Activated gamma-delta T cell treated with Interleukin-2 at 50 U/mL for 16 hours (primary cell): Measurements from ENCODE around the gene OR51F1.
"Not testable (repeated sequence)": the region's sequence is repeated elsewhere in the genome, so short reads cannot be mapped to it uniquely, and the experiment has no call there.

ENCODE experiments used
- DNase-seq: peaks from one replicate; pipeline ENCODE4 v3.0.0-alpha.2; 2020

The OR51F1 gene

GRCh38 chr11:4769838-4770237 is at the start of gene OR51F1:
TSS of gene OR51F1 (minus strand) at chr11:4769938. CDS start at chr11:4769938, 0 bp downstream.
- DNase-seq = no peak

GRCh38 chr11:4809246-4809645 is 39.5 kb upstream of the OR51F1 start:
- DNase-seq = no peak

GRCh38 chr11:4808476-4808875 is 38.7 kb upstream of the OR51F1 start:
- no peak for DNase-seq

GRCh38 chr11:4804280-4804679 is 34.5 kb upstream of the OR51F1 start, which contains the start of gene OR52R1:
TSS of gene OR52R1 (minus strand) at chr11:4804380. CDS start at chr11:4804380, 0 bp downstream.
- DNase-seq = no peak

GRCh38 chr11:4801316-4801715 is 31.6 kb upstream of the OR51F1 start:
- DNase-seq = not testable (repeated sequence)

GRCh38 chr11:4798427-4799183 is 28.9 kb upstream of the OR51F1 start:
- DNase-seq = no peak

- no peak for DNase-seq
These were observed 27.5 kb upstream of the OR51F1 start for GRCh38 chr11:4797206-4797605.

- DNase-seq = no peak
These were observed 12.7 kb upstream of the OR51F1 start for GRCh38 chr11:4782454-4782853.

- no peak for DNase-seq
These were observed 1.6 kb downstream of the OR51F1 start for GRCh38 chr11:4768094-4768493.

- no peak for DNase-seq
These were observed 3.2 kb downstream of the OR51F1 start for GRCh38 chr11:4766420-4767043.

- no peak for DNase-seq
These were observed 6.6 kb downstream of the OR51F1 start for GRCh38 chr11:4763096-4763495.

GRCh38 chr11:4751201-4751600 is 18.5 kb downstream of the OR51F1 start:
- DNase-seq = no peak

- no peak for DNase-seq
These were observed 21.3 kb downstream of the OR51F1 start for GRCh38 chr11:4748438-4748837.

GRCh38 chr11:4740735-4741134 is 29.0 kb downstream of the OR51F1 start:
- DNase-seq = no peak

- no peak for DNase-seq
These were observed 42.6 kb downstream of the OR51F1 start for GRCh38 chr11:4727171-4727570.

- DNase-seq = not testable (repeated sequence)
These were observed 46.9 kb downstream of the OR51F1 start for GRCh38 chr11:4722616-4723534.
